Loucy (cell line): Measurements from ENCODE around the gene CDC42BPB.
A peak's percentile ranks its signal among the peaks of the same experiment; 100 is the strongest.

Source experiments
- H2AFZ ChIP-seq: fragments of 200-600 bp; sonication (generic); 2 replicates; pipeline ENCODE4 v1.6.0; 2016; ENCODE audit warnings: antibody characterized with exemption, mild to moderate bottlenecking, low read length, moderate library complexity
- H3F3A ChIP-seq: fragments of 200-600 bp; 2 replicates; pipeline ENCODE4 v1.6.0; 2016; ENCODE audit warnings: antibody characterized with exemption, low read depth, mild to moderate bottlenecking
- H3K27me3 ChIP-seq: fragments of 200-600 bp; sonication (generic); 2 replicates; pipeline ENCODE4 v1.6.1; 2014; ENCODE audit warnings: low read length, mild to moderate bottlenecking; ENCODE audit not compliant: insufficient read depth, poor library complexity, severe bottlenecking
- H3K36me3 ChIP-seq: fragments of 200-600 bp; sonication (generic); 2 replicates; pipeline ENCODE4 v1.6.1; 2016; ENCODE audit warnings: low read length; ENCODE audit not compliant: insufficient read depth
- H3K4me1 ChIP-seq: fragments of 200-600 bp; sonication (generic); 2 replicates; pipeline ENCODE4 v1.5.1; 2014; ENCODE audit warnings: low read length, mild to moderate bottlenecking; ENCODE audit not compliant: insufficient read depth, poor library complexity, severe bottlenecking
- H3K4me2 ChIP-seq: fragments of 200-600 bp; sonication (generic); 2 replicates; pipeline ENCODE4 v1.6.0; 2014; ENCODE audit warnings: antibody characterized with exemption, low read length, low read depth, mild to moderate bottlenecking; ENCODE audit not compliant: poor library complexity, severe bottlenecking
- H3K4me3 ChIP-seq: fragments of 200-600 bp; sonication (generic); 2 replicates; pipeline ENCODE4 v1.5.1; 2014; ENCODE audit warnings: low read length, mild to moderate bottlenecking, mixed read lengths; ENCODE audit not compliant: poor library complexity, severe bottlenecking
- H3K79me2 ChIP-seq: fragments of 200-600 bp; sonication (generic); 2 replicates; pipeline ENCODE4 v1.6.1; 2014; ENCODE audit warnings: low read length; ENCODE audit not compliant: insufficient read depth
- H3K9ac ChIP-seq: fragments of 200-600 bp; sonication (generic); 2 replicates; pipeline ENCODE4 v1.6.0; 2014; ENCODE audit warnings: mild to moderate bottlenecking, low read depth, low read length, moderate library complexity; ENCODE audit not compliant: poor library complexity, severe bottlenecking
- H3K9me2 ChIP-seq: fragments of 200-600 bp; sonication (generic); replicated peaks from 2 replicates; pipeline ENCODE4 v1.6.1; 2016; ENCODE audit warnings: low read depth, low read length, mixed read lengths
- H3K9me3 ChIP-seq: fragments of 200-600 bp; sonication (generic); 2 replicates; pipeline ENCODE4 v1.6.1; 2014; ENCODE audit warnings: mild to moderate bottlenecking, antibody characterized with exemption, low read length, low read depth; ENCODE audit not compliant: insufficient read depth
- H4K20me1 ChIP-seq: fragments of 200-600 bp; sonication (generic); 2 replicates; pipeline ENCODE4 v1.6.0; 2014; ENCODE audit warnings: antibody characterized with exemption, low read length, mild to moderate bottlenecking; ENCODE audit not compliant: insufficient read depth, poor library complexity, severe bottlenecking
- EZH2phosphoT487 ChIP-seq: fragments of 200-600 bp; IDR thresholded peaks from 2 replicates; pipeline ENCODE4 v1.6.1; 2018; ENCODE audit warnings: antibody characterized with exemption, mild to moderate bottlenecking, moderate library complexity, borderline replicate concordance
- TF ChIP-seq, protein P1 (sequence below): fragments of 200-600 bp; sonication (generic); conservative IDR thresholded peaks from 2 replicates; pipeline ENCODE4 v1.5.1; 2014; ENCODE audit warnings: mild to moderate bottlenecking, antibody characterized with exemption, low read length

Gene CDC42BPB

DNA sequence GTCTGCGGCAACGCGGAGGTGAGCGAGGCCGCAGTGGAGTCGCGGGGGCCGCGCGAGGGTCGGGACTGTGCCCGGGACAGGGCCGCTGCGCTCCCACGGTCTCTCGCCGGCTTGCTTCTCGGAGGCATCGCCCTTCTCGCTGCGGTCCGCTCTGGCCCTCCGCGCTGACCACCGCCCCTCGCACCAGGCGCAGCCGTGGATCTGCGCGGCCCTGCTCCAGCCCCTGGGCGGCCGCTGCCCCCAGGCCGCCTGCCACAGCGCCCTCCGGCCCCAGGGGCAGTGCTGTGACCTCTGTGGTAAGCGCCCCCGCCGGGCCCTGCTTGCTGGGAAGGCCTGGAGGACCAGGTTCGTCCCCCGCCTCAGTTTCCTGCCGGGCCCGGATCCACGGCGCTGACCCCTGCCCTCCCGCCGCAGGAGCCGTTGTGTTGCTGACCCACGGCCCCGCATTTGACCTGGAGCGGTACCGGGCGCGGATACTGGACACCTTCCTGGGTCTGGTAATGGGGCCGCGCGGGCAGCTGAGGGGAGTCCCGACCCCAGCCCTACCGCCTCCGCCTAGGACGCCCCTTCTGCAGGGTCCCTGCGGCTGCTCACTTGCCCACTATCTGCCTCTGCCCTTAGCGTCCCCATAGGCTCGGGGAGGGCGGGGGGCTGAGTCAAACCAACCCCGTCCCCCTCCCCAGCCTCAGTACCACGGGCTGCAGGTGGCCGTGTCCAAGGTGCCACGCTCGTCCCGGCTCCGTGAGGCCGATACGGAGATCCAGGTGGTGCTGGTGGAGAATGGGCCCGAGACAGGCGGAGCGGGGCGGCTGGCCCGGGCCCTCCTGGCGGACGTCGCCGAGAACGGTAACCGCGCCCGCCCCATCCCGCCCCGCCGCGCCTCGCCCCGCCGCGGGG, 127.9 kb downstream of the CDC42BPB start:
- Histone ChIP-seq H3K9me2 (no peaks in the 10 kb centered on the region), H3K27me3 (no peaks in the 10 kb centered on the region), H3K4me3 (peak overlapping the region; percentile 76), H3K9me3 (no peaks in the 10 kb centered on the region), H3K79me2 (no peaks in the 10 kb centered on the region), H3K36me3 (no peaks in the 10 kb centered on the region), H4K20me1 (no peaks in the 10 kb centered on the region), H3K4me1 (peaks cover 10% of the 10 kb centered on the region), H3K9ac (no peak overlapping the region), H3F3A (no peaks in the 10 kb centered on the region), H2AFZ (no peak overlapping the region), H3K4me2 (peak overlapping the region; percentile 81)
- no peak for TF ChIP-seq EZH2phosphoT487
- TF ChIP-seq, protein P1, sequence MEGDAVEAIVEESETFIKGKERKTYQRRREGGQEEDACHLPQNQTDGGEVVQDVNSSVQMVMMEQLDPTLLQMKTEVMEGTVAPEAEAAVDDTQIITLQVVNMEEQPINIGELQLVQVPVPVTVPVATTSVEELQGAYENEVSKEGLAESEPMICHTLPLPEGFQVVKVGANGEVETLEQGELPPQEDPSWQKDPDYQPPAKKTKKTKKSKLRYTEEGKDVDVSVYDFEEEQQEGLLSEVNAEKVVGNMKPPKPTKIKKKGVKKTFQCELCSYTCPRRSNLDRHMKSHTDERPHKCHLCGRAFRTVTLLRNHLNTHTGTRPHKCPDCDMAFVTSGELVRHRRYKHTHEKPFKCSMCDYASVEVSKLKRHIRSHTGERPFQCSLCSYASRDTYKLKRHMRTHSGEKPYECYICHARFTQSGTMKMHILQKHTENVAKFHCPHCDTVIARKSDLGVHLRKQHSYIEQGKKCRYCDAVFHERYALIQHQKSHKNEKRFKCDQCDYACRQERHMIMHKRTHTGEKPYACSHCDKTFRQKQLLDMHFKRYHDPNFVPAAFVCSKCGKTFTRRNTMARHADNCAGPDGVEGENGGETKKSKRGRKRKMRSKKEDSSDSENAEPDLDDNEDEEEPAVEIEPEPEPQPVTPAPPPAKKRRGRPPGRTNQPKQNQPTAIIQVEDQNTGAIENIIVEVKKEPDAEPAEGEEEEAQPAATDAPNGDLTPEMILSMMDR, result no peak

DNA sequence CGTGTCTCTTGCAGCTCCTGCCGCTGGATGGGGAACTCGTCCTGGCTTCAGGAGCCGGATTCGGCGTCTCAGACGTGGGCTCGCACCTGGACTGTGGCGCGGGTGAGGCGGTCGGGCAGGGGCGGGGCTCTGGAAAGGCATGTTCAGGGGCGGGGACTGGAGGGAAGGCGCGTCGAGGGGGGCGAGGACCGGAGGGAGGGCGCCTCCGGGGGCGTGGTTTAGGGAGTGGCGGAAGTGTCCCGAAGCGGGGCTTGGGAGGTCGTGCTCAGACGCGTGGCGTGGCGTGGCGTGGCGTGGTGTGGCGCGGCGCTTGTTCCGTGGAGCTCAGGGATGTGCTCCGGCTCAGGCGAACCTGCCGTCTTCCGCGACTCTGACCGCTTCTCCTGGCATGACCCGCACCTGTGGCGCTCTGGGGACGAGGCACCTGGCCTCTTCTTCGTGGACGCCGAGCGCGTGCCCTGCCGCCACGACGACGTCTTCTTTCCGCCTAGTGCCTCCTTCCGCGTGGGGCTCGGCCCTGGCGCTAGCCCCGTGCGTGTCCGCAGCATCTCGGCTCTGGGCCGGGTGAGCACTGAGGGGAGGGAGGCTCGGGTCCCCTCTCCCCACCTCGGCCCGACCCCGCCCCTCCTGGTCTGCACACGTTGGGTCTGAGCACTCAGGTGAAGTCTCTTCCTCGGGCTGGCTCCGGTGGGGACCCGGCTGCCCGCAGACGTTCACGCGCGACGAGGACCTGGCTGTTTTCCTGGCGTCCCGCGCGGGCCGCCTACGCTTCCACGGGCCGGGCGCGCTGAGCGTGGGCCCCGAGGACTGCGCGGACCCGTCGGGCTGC, 128.7 kb downstream of the CDC42BPB start:
- H3K4me2 ChIP-seq, result peak overlapping the region; percentile 81
- peak overlapping the region; percentile 76 for H3K4me3 ChIP-seq
- peak overlapping the region; percentile 62 for H3K9ac ChIP-seq
- no peaks in the 10 kb centered on the region for H3K27me3 ChIP-seq
- H4K20me1 ChIP-seq, result no peaks in the 10 kb centered on the region
- TF ChIP-seq, protein P1, result no peak
- TF ChIP-seq EZH2phosphoT487, result no peak
- no peaks in the 10 kb centered on the region for H3K79me2 ChIP-seq
- peaks cover 10% of the 10 kb centered on the region for H3K4me1 ChIP-seq
- no peaks in the 10 kb centered on the region for H3K36me3 ChIP-seq
- H3F3A ChIP-seq, result no peaks in the 10 kb centered on the region
- H3K9me3 ChIP-seq, result no peaks in the 10 kb centered on the region
- peak overlapping the region; percentile 99 for H2AFZ ChIP-seq
- H3K9me2 ChIP-seq, result no peaks in the 10 kb centered on the region

DNA sequence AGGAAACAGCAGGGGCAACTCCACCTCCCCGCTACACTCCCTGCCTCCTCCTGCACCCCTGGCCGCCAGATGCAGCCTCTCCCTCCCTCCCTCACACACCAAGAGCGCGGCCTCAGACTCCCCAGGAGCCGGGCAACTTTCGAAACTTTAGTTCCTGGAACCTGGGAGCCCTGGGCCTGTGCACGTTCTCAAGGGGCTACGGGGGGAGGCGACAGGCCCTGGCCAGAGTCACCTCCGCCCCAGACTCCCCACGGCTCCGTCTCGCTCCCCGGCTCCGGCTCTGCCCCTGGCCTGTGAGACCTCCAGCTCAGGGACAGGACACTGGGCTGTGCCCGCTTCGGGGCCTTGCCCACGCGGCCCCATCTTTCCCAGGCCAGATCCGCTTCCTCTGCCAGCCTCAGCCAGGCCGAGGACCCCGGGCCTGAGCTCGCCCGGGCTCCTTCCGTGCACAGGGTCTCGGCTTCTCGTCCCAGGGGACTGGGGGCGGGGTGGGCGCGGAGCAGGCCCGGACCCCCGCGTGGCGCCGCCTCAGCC, 129.4 kb downstream of the CDC42BPB start:
- Histone ChIP-seq H3K9me3 (no peaks in the 10 kb centered on the region), H3K9me2 (no peaks in the 10 kb centered on the region), H3K27me3 (no peaks in the 10 kb centered on the region), H3K36me3 (no peaks in the 10 kb centered on the region), H3K9ac (peak overlapping the region; percentile 62), H3K79me2 (no peaks in the 10 kb centered on the region), H3F3A (no peaks in the 10 kb centered on the region), H4K20me1 (no peaks in the 10 kb centered on the region), H2AFZ (peak overlapping the region; percentile 99), H3K4me2 (peak overlapping the region; percentile 81), H3K4me1 (peaks cover 10% of the 10 kb centered on the region), H3K4me3 (peak overlapping the region; percentile 76)
- TF ChIP-seq EZH2phosphoT487, result no peak
- TF ChIP-seq, protein P1, result no peak
